Fibroblast of lung (primary cell): ENCODE results near the gene GHDC.

ENCODE experiments used
- EZH2 ChIP-seq: IDR thresholded peaks from 2 replicates; pipeline ENCODE4 v1.5.1; 2012; ENCODE audit warnings: low read length, control low read depth, mild to moderate bottlenecking; ENCODE audit errors: missing control alignments
- TF ChIP-seq, protein P1 (sequence below), 2 donors: IDR thresholded peaks in 1 of 2; conservative IDR thresholded peaks in 1 of 2; 1 replicate in 1 of 2; 2 replicates in 1 of 2; pipeline ENCODE4 v1.5.1; 2011 to 2012; ENCODE audit warnings: low read length in 2 of 2, control low read depth in 1 of 2, inconsistent platforms in 1 of 2, low read depth in 1 of 2, mild to moderate bottlenecking in 1 of 2

DNA sequence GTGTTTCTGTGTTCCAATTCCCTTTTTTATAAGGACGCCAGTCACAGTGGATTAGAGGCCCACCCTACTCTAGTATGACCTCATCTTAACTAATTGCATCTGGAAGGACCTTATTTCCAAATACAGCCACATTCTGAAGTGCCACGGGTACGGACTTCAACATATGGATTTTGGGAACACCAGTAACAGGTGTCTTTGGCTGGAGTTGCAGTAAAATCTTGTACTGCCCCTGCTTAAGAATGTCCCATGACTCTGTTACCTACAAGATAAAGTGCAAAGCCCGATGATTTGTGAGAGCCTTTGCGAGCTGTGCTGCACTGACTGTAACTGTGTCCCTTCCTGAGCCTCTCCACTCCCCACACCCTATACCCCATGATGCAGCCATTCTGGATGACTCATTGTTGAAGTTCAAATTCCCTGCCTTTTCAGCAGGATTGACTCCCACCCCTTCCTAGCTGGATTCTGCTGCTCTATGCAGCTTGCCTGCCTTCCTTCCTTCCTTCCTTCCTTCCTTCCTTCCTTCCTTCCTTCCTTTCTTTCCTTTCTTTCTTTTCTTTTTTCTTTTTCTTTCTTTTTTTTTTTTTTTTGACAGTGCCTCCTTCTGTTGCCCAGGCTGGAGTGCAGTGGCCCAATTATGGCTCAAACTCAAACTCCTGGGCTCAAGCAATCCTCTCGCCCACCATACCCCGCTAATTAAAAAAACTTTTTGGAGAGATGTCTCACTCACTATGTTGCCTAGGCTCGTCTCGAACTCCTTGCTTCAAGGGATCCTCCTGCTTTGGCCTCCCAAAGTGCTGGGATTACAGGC, 11.2 kb downstream of the GHDC start:
- TF ChIP-seq, protein P1, sequence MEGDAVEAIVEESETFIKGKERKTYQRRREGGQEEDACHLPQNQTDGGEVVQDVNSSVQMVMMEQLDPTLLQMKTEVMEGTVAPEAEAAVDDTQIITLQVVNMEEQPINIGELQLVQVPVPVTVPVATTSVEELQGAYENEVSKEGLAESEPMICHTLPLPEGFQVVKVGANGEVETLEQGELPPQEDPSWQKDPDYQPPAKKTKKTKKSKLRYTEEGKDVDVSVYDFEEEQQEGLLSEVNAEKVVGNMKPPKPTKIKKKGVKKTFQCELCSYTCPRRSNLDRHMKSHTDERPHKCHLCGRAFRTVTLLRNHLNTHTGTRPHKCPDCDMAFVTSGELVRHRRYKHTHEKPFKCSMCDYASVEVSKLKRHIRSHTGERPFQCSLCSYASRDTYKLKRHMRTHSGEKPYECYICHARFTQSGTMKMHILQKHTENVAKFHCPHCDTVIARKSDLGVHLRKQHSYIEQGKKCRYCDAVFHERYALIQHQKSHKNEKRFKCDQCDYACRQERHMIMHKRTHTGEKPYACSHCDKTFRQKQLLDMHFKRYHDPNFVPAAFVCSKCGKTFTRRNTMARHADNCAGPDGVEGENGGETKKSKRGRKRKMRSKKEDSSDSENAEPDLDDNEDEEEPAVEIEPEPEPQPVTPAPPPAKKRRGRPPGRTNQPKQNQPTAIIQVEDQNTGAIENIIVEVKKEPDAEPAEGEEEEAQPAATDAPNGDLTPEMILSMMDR (conservative IDR thresholded peaks at IDR 0.05 in 1 of 2, IDR thresholded peaks at IDR 0.05 in 1 of 2; ENCODE audit: low read depth in 1 of 2, low read length in 2 of 2) = no peak
- TF ChIP-seq EZH2 = no peak
